SU-DHL-6 (cell line): Measurements from ENCODE around the gene TAF5L.

Experiments used
- H2AFZ ChIP-seq: fragments of 200-600 bp; sonication (generic); 2 replicates; pipeline ENCODE4 v1.6.1; 2014; ENCODE audit warnings: low read depth, mild to moderate bottlenecking, moderate library complexity, mixed read lengths, antibody characterized with exemption, low read length; ENCODE audit not compliant: severe bottlenecking
- H3F3A ChIP-seq: fragments of 200-600 bp; shearing (Covaris generic); 2 replicates; pipeline ENCODE4 v1.6.0; 2016; ENCODE audit warnings: antibody characterized with exemption, mild to moderate bottlenecking; ENCODE audit not compliant: insufficient read depth
- H3K27ac ChIP-seq: fragments of 200-600 bp; sonication (generic); 2 replicates; pipeline ENCODE4 v1.5.1; 2016; ENCODE audit warnings: low read depth, mild to moderate bottlenecking, low read length, moderate library complexity, mixed read lengths
- H3K27me3 ChIP-seq: fragments of 200-600 bp; sonication (generic), shearing (Covaris generic); 2 replicates; pipeline ENCODE4 v1.6.0; 2014; ENCODE audit warnings: mild to moderate bottlenecking, low read length
- H3K36me3 ChIP-seq: fragments of 200-600 bp; sonication (generic); 2 replicates; pipeline ENCODE4 v1.6.1; 2014; ENCODE audit warnings: mild to moderate bottlenecking, low read length, mixed read lengths
- H3K4me2 ChIP-seq: fragments of 300-600, 200-600 bp; shearing (Covaris generic), sonication (generic); 2 replicates; pipeline ENCODE4 v1.6.0; 2014; ENCODE audit warnings: low read length, low read depth, mild to moderate bottlenecking; ENCODE audit not compliant: poor library complexity, severe bottlenecking
- H3K4me3 ChIP-seq: fragments of 200-600 bp; sonication (generic); 2 replicates; pipeline ENCODE4 v1.5.1; 2014; ENCODE audit warnings: antibody characterized with exemption, low read length, mild to moderate bottlenecking, mixed read lengths; ENCODE audit not compliant: insufficient read depth, poor library complexity, severe bottlenecking
- H3K79me2 ChIP-seq: fragments of 200-600 bp; sonication (generic); 2 replicates; pipeline ENCODE4 v1.6.1; 2014; ENCODE audit warnings: mild to moderate bottlenecking, low read length, moderate library complexity; ENCODE audit not compliant: insufficient read depth
- H3K9ac ChIP-seq: fragments of 200-600 bp; sonication (generic); 2 replicates; pipeline ENCODE4 v1.7.0; 2014; ENCODE audit warnings: mild to moderate bottlenecking, low read length
- H3K9me2 ChIP-seq: fragments of 200-600 bp; sonication (generic); replicated peaks from 2 replicates; pipeline ENCODE4 v1.6.1; 2014; ENCODE audit warnings: low read length; ENCODE audit not compliant: insufficient read depth
- H3K9me3 ChIP-seq: fragments of 200-600 bp; sonication (generic); 2 replicates; pipeline ENCODE4 v1.6.1; 2014; ENCODE audit warnings: low read length, mixed read lengths; ENCODE audit not compliant: insufficient read depth
- H4K20me1 ChIP-seq: fragments of 200-600 bp; sonication (generic); 2 replicates; pipeline ENCODE4 v1.6.1; 2014; ENCODE audit warnings: low read depth, mild to moderate bottlenecking, antibody characterized with exemption, low read length, moderate library complexity, mixed read lengths
- CTCF ChIP-seq: fragments of 200-600 bp; sonication (generic); IDR thresholded peaks from one replicate; pipeline ENCODE4 v1.5.1; 2017; ENCODE audit warnings: antibody characterized with exemption, mild to moderate bottlenecking, low read length, moderate library complexity; ENCODE audit not compliant: insufficient read depth, poor library complexity, severe bottlenecking
- EZH2phosphoT487 ChIP-seq: fragments of 200-600 bp; sonication (generic), shearing (Covaris generic); conservative IDR thresholded peaks from 2 replicates; pipeline ENCODE4 v1.6.1; 2018; ENCODE audit warnings: mild to moderate bottlenecking, antibody characterized with exemption, low read length, moderate library complexity, mixed read lengths

Gene TAF5L

GRCh38 chr1:229665912-229666558 is 40.1 kb upstream of the TAF5L start:
- Histone ChIP-seq H3K27ac (no peak overlapping the region), H3F3A (no peaks in the 10 kb centered on the region), H3K79me2 (no peaks in the 10 kb centered on the region), H3K9ac (no peak overlapping the region), H2AFZ (no peak overlapping the region), H3K4me3 (no peak overlapping the region), H4K20me1 (no peaks in the 10 kb centered on the region), H3K36me3 (no peaks in the 10 kb centered on the region), H3K4me2 (no peak overlapping the region), H3K27me3 (no peaks in the 10 kb centered on the region), H3K9me2 (no peaks in the 10 kb centered on the region), H3K9me3 (no peaks in the 10 kb centered on the region)
- TF ChIP-seq CTCF = no peak
- TF ChIP-seq EZH2phosphoT487 = no peak

- no peaks in the 10 kb centered on the region for H3K27me3 ChIP-seq
- no peaks in the 10 kb centered on the region for H3K9me2 ChIP-seq
- TF ChIP-seq EZH2phosphoT487 = no peak
- TF ChIP-seq CTCF = no peak
- H3F3A ChIP-seq = 0 out of 2 replicates have a peak, but pooled peaks cover 6% of the 10 kb centered on the region
- H3K9me3 ChIP-seq = no peaks in the 10 kb centered on the region
- no peak overlapping the region for H3K4me2 ChIP-seq
- H3K4me3 ChIP-seq = no peak overlapping the region
- no peak overlapping the region for H3K9ac ChIP-seq
- H3K79me2 ChIP-seq = no peaks in the 10 kb centered on the region
- no peaks in the 10 kb centered on the region for H4K20me1 ChIP-seq
- H3K27ac ChIP-seq = peak overlapping the region; percentile 27; the same call in 1 of the 2 replicates
- H2AFZ ChIP-seq = no peak overlapping the region
- peaks cover 14% of the 10 kb centered on the region; the same call in 1 of the 2 replicates for H3K36me3 ChIP-seq
Observed at GRCh38 chr1:229664133-229664689, 38.3 kb upstream of the TAF5L start.

GRCh38 chr1:229661897-229662296 is 36.0 kb upstream of the TAF5L start:
- H3K36me3 ChIP-seq = peaks cover 24% of the 10 kb centered on the region; the same call in 1 of the 2 replicates
- no peaks in the 10 kb centered on the region for H3K27me3 ChIP-seq

More at GRCh38 chr1:229661897-229662296, 36.0 kb upstream of the TAF5L start:
- Histone ChIP-seq H3K4me3 (no peak overlapping the region), H2AFZ (no peak overlapping the region), H3K79me2 (no peaks in the 10 kb centered on the region), H3K9me3 (no peaks in the 10 kb centered on the region), H3K4me2 (no peak overlapping the region), H3K9ac (no peak overlapping the region), H3K9me2 (no peaks in the 10 kb centered on the region), H3F3A (0 out of 2 replicates have a peak, but pooled peaks cover 6% of the 10 kb centered on the region), H4K20me1 (no peaks in the 10 kb centered on the region), H3K27ac (no peak overlapping the region)
- TF ChIP-seq EZH2phosphoT487 (no peak), CTCF (no peak)
